GM23338 (cell line): ENCODE measurements around the gene LEKR1. TPM values are rescaled to one million over a fixed set of nuclear protein-coding genes. Genes with fewer than 3 reads are reported as not detected.

Experiments
- ATAC-seq: fragments of 200-7000 bp; cut with Tn5 transposase; 3 replicates; pipeline ENCODE4 v1.9.1; 2020
- DNase-seq: peaks from one replicate; pipeline ENCODE4 v3.0.0-alpha.2; 2015; ENCODE audit warnings: low spot score
- H2AFZ ChIP-seq: fragments of 200-600 bp; sonication (generic); 2 replicates; pipeline ENCODE4 v1.8.0; 2016; ENCODE audit warnings: antibody characterized with exemption, mild to moderate bottlenecking, moderate library complexity
- H3F3A ChIP-seq: fragments of 200-600 bp; sonication (generic); replicated peaks from 2 replicates; pipeline ENCODE4 v1.8.0; 2017; ENCODE audit warnings: antibody characterized with exemption, mixed run types, low read depth
- H3K27ac ChIP-seq: fragments of 200-600 bp; sonication (generic); 2 replicates; pipeline ENCODE4 v1.6.1; 2016; ENCODE audit warnings: low read depth
- H3K27me3 ChIP-seq: fragments of 200-600 bp; sonication (generic); 2 replicates; pipeline ENCODE4 v1.8.0; 2016; ENCODE audit warnings: mild to moderate bottlenecking, mixed run types, moderate library complexity; ENCODE audit not compliant: insufficient read depth
- H3K36me3 ChIP-seq: fragments of 200-600 bp; sonication (generic); 2 replicates; pipeline ENCODE4 v1.8.0; 2016; ENCODE audit warnings: mild to moderate bottlenecking; ENCODE audit not compliant: insufficient read depth
- H3K4me1 ChIP-seq: fragments of 200-600 bp; sonication (generic); 2 replicates; pipeline ENCODE4 v1.8.0; 2016; ENCODE audit warnings: mild to moderate bottlenecking, moderate library complexity; ENCODE audit not compliant: insufficient read depth
- H3K4me2 ChIP-seq: fragments of 200-600 bp; sonication (generic); 2 replicates; pipeline ENCODE4 v1.7.1; 2017; ENCODE audit warnings: mixed run types
- H3K4me3 ChIP-seq: fragments of 200-600 bp; sonication (generic); 2 replicates; pipeline ENCODE4 v1.6.1; 2016; ENCODE audit warnings: mixed run types
- H3K79me2 ChIP-seq: fragments of 200-600 bp; sonication (generic); replicated peaks from 2 replicates; pipeline ENCODE4 v1.8.0; 2017; ENCODE audit warnings: mild to moderate bottlenecking; ENCODE audit not compliant: insufficient read depth
- H3K9me2 ChIP-seq: fragments of 200-600 bp; sonication (generic); 2 replicates; pipeline ENCODE4 v1.8.0; 2017; ENCODE audit not compliant: insufficient read depth
- H4K20me1 ChIP-seq: fragments of 200-600 bp; sonication (generic); replicated peaks from 2 replicates; pipeline ENCODE4 v1.8.0; 2017; ENCODE audit warnings: mild to moderate bottlenecking; ENCODE audit not compliant: insufficient read depth
- H3K27ac Mint-ChIP-seq: 2 replicates; pipeline ENCODE4 v1.8.0; 2020; ENCODE audit warnings: inconsistent platforms, mild to moderate bottlenecking, moderate library complexity, mixed read lengths
- H3K27me3 Mint-ChIP-seq: 3 replicates; pipeline ENCODE4 v1.8.0; 2022; ENCODE audit warnings: low read depth, mild to moderate bottlenecking, moderate library complexity, mixed read lengths, inconsistent platforms; ENCODE audit not compliant: insufficient read depth, poor library complexity
- H3K36me3 Mint-ChIP-seq: 3 replicates; pipeline ENCODE4 v1.8.0; 2021; ENCODE audit warnings: low read depth, mild to moderate bottlenecking, inconsistent platforms, moderate library complexity, mixed read lengths
- H3K4me1 Mint-ChIP-seq: 3 replicates; pipeline ENCODE4 v1.8.0; 2020; ENCODE audit warnings: mild to moderate bottlenecking, inconsistent platforms, mixed read lengths
- H3K4me3 Mint-ChIP-seq: 3 replicates; pipeline ENCODE4 v1.8.0; 2021; ENCODE audit warnings: moderate library complexity, mild to moderate bottlenecking, inconsistent platforms, mixed read lengths
- H3K9me3 Mint-ChIP-seq: 3 replicates; pipeline ENCODE4 v1.8.0; 2020; ENCODE audit warnings: moderate library complexity, mild to moderate bottlenecking, inconsistent platforms, mixed read lengths
- ETS1 ChIP-seq: IDR thresholded peaks from 2 replicates; pipeline ENCODE4 v1.6.1; 2016; ENCODE audit warnings: antibody characterized with exemption
- EZH2 ChIP-seq: fragments of 200-600 bp; sonication (generic); IDR thresholded peaks from one replicate; pipeline ENCODE4 v1.8.0; 2017; ENCODE audit warnings: antibody characterized with exemption, mild to moderate bottlenecking, low read depth; ENCODE audit not compliant: unreplicated experiment
- EZH2phosphoT487 ChIP-seq: fragments of 200-600 bp; sonication (generic); IDR thresholded peaks from one replicate; pipeline ENCODE4 v1.8.1; 2018; ENCODE audit warnings: antibody characterized with exemption; ENCODE audit not compliant: unreplicated experiment
- REST ChIP-seq: IDR thresholded peaks from one replicate; pipeline ENCODE4 v1.6.1; 2018; ENCODE audit warnings: antibody characterized with exemption; ENCODE audit not compliant: unreplicated experiment
- ZNF114 ChIP-seq: fragments of 250-450 bp; sonication (Bioruptor Pico); IDR thresholded peaks from 2 replicates; pipeline ENCODE4 v1.5.0; 2020; ENCODE audit warnings: mild to moderate bottlenecking, moderate library complexity
- ZNF462 ChIP-seq: fragments of 250-450 bp; sonication (Bioruptor Pico); IDR thresholded peaks from 2 replicates; pipeline ENCODE4 v1.5.0; 2020; ENCODE audit warnings: mild to moderate bottlenecking, moderate library complexity
- polyA plus RNA-seq: library from polyadenylated mRNA; unstranded; fragments of >200 nt; fragmentation: Nextera tagmentation; extraction: Ambion mirVana; gene quantifications from 2 replicates; pipeline ENCODE4 v1.2.1, GENCODE V29; 2016
- total RNA-seq: library from RNA; depleted of rRNA; stranded (reverse); fragments of >200 nt; shearing (Covaris generic); gene quantifications from 2 replicates; pipeline ENCODE4 v1.2.3, GENCODE V29; 2014
- TF ChIP-seq, protein P1 (sequence below), 2 experiments: fragments of 200-600 bp in 1 of 2; sonication (generic) in 1 of 2; conservative IDR thresholded peaks; 2 replicates each; pipeline versions ENCODE4 v1.5.1 to v1.6.1; 2016 to 2017; ENCODE audit warnings: antibody characterized with exemption in 2 of 2, low read depth in 2 of 2, mild to moderate bottlenecking in 2 of 2, moderate library complexity in 1 of 2

The LEKR1 gene
- total and polyA plus RNA-seq, 2 experiments from 2014 or later = not detected

DNA sequence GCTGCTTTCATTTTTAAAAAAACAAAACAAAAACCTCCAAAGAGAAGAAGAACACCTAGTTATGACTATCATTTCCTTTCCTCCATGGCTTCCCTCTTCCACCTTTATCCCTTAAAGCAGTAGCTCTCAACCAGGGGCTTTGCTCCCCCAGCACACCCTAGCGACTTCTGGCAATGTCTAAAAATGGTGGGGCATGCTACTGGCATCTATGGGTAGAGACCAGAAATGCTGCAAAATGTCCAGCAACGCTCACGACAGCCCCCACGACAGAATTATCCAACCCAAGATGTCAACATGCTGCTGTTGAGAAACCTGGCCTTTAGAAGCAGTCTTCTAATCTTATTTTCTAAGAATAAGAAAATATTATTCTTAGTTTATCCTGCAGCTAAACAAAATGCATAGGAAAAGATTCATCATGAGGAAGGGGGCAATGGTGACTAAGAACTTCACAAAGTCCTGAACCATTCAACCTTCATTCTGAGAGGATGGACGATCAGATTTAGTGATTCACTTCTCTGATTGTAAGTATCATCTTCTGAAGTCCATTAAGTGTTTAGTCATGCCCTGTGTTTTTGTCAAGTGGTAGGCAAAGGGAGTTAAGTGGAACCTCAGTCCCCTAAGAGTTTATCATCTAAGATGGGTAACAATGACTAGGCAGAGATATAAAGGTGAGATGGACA lies 252.1 kb downstream of the LEKR1 start:
- H3K4me1 Mint-ChIP-seq = peaks cover 23% of the 10 kb centered on the region; the same call in 2 of the 3 replicates
- H3F3A ChIP-seq = no peaks in the 10 kb centered on the region

More for the DNA sequence above, 252.1 kb downstream of the LEKR1 start:
- Mint-ChIP-seq H3K27ac (no peak overlapping the region), H3K4me3 (no peak overlapping the region), H3K9me3 (no peaks in the 10 kb centered on the region), H3K27me3 (peaks cover 2% of the 10 kb centered on the region), H3K36me3 (no peaks in the 10 kb centered on the region)
- no peak overlapping the region for H3K27ac ChIP-seq
- H4K20me1 ChIP-seq = no peaks in the 10 kb centered on the region
- no peak overlapping the region for H2AFZ ChIP-seq
- H3K9me2 ChIP-seq = no peaks in the 10 kb centered on the region
- no peaks in the 10 kb centered on the region for H3K27me3 ChIP-seq
- H3K4me3 ChIP-seq = no peak overlapping the region
- H3K79me2 ChIP-seq = no peaks in the 10 kb centered on the region
- no peaks in the 10 kb centered on the region for H3K36me3 ChIP-seq
- H3K4me1 ChIP-seq = peaks cover 3% of the 10 kb centered on the region; the same call in 1 of the 2 replicates
- DNase-seq (no peak), ATAC-seq (no peak)
- no peak overlapping the region for H3K4me2 ChIP-seq
- TF ChIP-seq ETS1 = no peak
- no peak for TF ChIP-seq EZH2phosphoT487
- TF ChIP-seq ZNF114 (CRISPR knock-in tag) = no peak
- TF ChIP-seq, protein P1, sequence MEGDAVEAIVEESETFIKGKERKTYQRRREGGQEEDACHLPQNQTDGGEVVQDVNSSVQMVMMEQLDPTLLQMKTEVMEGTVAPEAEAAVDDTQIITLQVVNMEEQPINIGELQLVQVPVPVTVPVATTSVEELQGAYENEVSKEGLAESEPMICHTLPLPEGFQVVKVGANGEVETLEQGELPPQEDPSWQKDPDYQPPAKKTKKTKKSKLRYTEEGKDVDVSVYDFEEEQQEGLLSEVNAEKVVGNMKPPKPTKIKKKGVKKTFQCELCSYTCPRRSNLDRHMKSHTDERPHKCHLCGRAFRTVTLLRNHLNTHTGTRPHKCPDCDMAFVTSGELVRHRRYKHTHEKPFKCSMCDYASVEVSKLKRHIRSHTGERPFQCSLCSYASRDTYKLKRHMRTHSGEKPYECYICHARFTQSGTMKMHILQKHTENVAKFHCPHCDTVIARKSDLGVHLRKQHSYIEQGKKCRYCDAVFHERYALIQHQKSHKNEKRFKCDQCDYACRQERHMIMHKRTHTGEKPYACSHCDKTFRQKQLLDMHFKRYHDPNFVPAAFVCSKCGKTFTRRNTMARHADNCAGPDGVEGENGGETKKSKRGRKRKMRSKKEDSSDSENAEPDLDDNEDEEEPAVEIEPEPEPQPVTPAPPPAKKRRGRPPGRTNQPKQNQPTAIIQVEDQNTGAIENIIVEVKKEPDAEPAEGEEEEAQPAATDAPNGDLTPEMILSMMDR (conservative IDR thresholded peaks at IDR 0.05; ENCODE audit: low read depth in 2 of 2) = no peak
- no peak for TF ChIP-seq ZNF462 (CRISPR knock-in tag)
- no peak for TF ChIP-seq EZH2
- TF ChIP-seq REST = no peak
